Pancreas (tissue), 10 donors: ENCODE results near the gene WDR31. TPM values are rescaled to one million over a fixed set of nuclear protein-coding genes. Genes with fewer than 3 reads are reported as not detected.

Experiments
- ATAC-seq, 4 donors: fragments of 200-7000 bp; cut with Tn5 transposase; one replicate each; pipeline versions ENCODE4 v1.8.0 to v1.9.1; 2020; ENCODE audit warnings: mild to moderate bottlenecking in 4 of 4, moderate library complexity in 4 of 4
- DNase-seq, 6 donors: peaks; one replicate each; pipeline ENCODE4 v3.0.0-alpha.2; 2020
- FAIRE-seq: peaks from 2 replicates; lab custom pipeline; 2012; peaks lifted over from hg19 to GRCh38; lab: Jason Lieb, UNC
- H3K27ac ChIP-seq, 4 donors: fragments of 200-600 bp; sonication (generic); 1 replicate in 3 of 4; 2 replicates in 1 of 4; pipeline versions ENCODE4 v1.5.0 to v1.8.0; 2020
- H3K27me3 ChIP-seq, 4 donors: fragments of 200-600 bp; one replicate each; pipeline ENCODE4 v1.8.0; 2021
- H3K36me3 ChIP-seq, 3 donors: fragments of 200-600 bp; sonication (generic) in 1 of 3; one replicate each; pipeline versions ENCODE4 v1.5.0 to v1.8.0; 2020 to 2021
- H3K4me1 ChIP-seq, 3 donors: fragments of 200-600 bp; one replicate each; pipeline ENCODE4 v1.8.0; 2021
- H3K4me3 ChIP-seq, 4 donors: fragments of 200-600 bp; sonication (generic) in 2 of 4; one replicate each; pipeline versions ENCODE4 v1.5.0 to v1.8.0; 2020 to 2021
- H3K9me3 ChIP-seq, 4 donors: fragments of 200-600 bp; one replicate each; pipeline ENCODE4 v1.8.0; 2021
- CTCF ChIP-seq, 4 donors: fragments of 200-600 bp; sonication (generic) in 3 of 4; IDR thresholded peaks; one replicate each; pipeline versions ENCODE4 v1.5.0 to v1.8.0; 2021; ENCODE audit warnings: antibody characterized with exemption in 4 of 4
- WGBS, 2 donors: extraction: QIAGEN DNeasy Blood & Tissue Kit; methylation state at CpG; one replicate each; pipeline ENCODE4 v1.1.7; 2013; 5-methylcytosine and 5-hydroxymethylcytosine counted together
- intact Hi-C, 3 donors: fragments of 100-400 bp; cut with DNase I; formaldehyde crosslinking; loops; one replicate each; pipeline versions ENCODE4 v1.11.1 to v1.14.2; 2022
- polyA plus RNA-seq, 2 donors: library from polyadenylated mRNA; stranded (reverse); fragments of 200-250 nt; gene quantifications; one replicate each; pipeline ENCODE4 v1.2.3, GENCODE V29; 2013
- total RNA-seq, 6 donors: library from RNA; stranded (reverse); fragmentation: NEBNext Ultra II Directional in 4 of 6; extraction: Animal tissue kit (Norgen Biotek cat#: 25700) in 4 of 6; gene quantifications; one replicate each; pipeline versions ENCODE4 v1.2.1 to v1.2.4, GENCODE V29; 2021 to 2023
- donor health status: healthy with polysubstance abuse.
- donor health status: DM: no; HTN: no; CAD: no; lungs with moderate emphysema.
- donor health status: DM: no; HTN: no; CAD: no.
- donor health status: control.
- donor health status: control.
- donor health status: Bipolar disorder and iron deficiency.
- donor health status: DM: yes; HTN: yes; CAD: no.
- donor health status: DM: no; HTN: no; CAD: no.
- donor health status: DM: no; HTN: no; CAD: no.
- donor health status: DM: yes; HTN: yes; CAD: no.

Gene WDR31
- total and polyA plus RNA-seq, 8 donors: 1.2 to 4.5 (median 2.7) TPM

GRCh38 chr9:113360242-113360842 is 20.3 kb upstream of the WDR31 start:
- 86 to 88% methylated on average over 15 of the region's 15 CpGs for whole genome bisulfite sequencing, 2 donors
- no peak for TF ChIP-seq CTCF (IDR thresholded peaks at IDR 0.05)
- Histone ChIP-seq H3K27ac (no peak overlapping the region), H3K27me3 (no peaks in the 10 kb centered on the region), H3K4me1 (no peaks in the 10 kb centered on the region), H3K36me3 (no peaks in the 10 kb centered on the region), H3K4me3 (no peak overlapping the region), H3K9me3 (no peaks in the 10 kb centered on the region)
- FAIRE-seq (no peak), DNase-seq (no peak), ATAC-seq (no peak)
- intact Hi-C loops: no loop called here

- Histone ChIP-seq H3K27ac (no peak overlapping the region), H3K4me1 (no peaks in the 10 kb centered on the region), H3K27me3 (no peaks in the 10 kb centered on the region), H3K9me3 (no peaks in the 10 kb centered on the region), H3K4me3 (no peak overlapping the region), H3K36me3 (no peaks in the 10 kb centered on the region)
- DNase-seq: peak in 4 of 6 donors; percentile 72 to 86 (median 76)
- FAIRE-seq: no peak
- no peak for TF ChIP-seq CTCF (IDR thresholded peaks at IDR 0.05)
- WGBS, 2 donors: 26 to 42% methylated on average over 1 of the region's 1 CpG
- peak; percentile 77 to 96 (median 88) for ATAC-seq
- intact Hi-C loops: no loop called here
Measured at GRCh38 chr9:113359385-113359784, 19.3 kb upstream of the WDR31 start.

GRCh38 chr9:113356686-113357292 is 16.7 kb upstream of the WDR31 start:
- Histone ChIP-seq H3K4me1 (no peaks in the 10 kb centered on the region), H3K27ac (no peak overlapping the region), H3K27me3 (no peaks in the 10 kb centered on the region), H3K36me3 (no peaks in the 10 kb centered on the region), H3K4me3 (no peak overlapping the region), H3K9me3 (no peaks in the 10 kb centered on the region)
- ATAC-seq: no peak
- intact Hi-C loops: no loop called here
- WGBS, 2 donors: 68 to 69% methylated on average over 7 of the region's 7 CpGs
- no peak for FAIRE-seq
- no peak for TF ChIP-seq CTCF (IDR thresholded peaks at IDR 0.05)
- DNase-seq: no peak

- ATAC-seq (no peak), DNase-seq (no peak), FAIRE-seq (no peak)
- Histone ChIP-seq H3K36me3 (no peaks in the 10 kb centered on the region), H3K4me1 (peaks cover 0 to 5% (median 0%) of the 10 kb centered on the region in 3 donors), H3K4me3 (no peak overlapping the region), H3K27me3 (no peaks in the 10 kb centered on the region), H3K9me3 (no peaks in the 10 kb centered on the region), H3K27ac (no peak overlapping the region)
- no peak for TF ChIP-seq CTCF (IDR thresholded peaks at IDR 0.05)
- intact Hi-C loops: no loop called here
- WGBS, 2 donors: 87 to 90% methylated on average over 4 of the region's 4 CpGs
Measured at GRCh38 chr9:113355040-113355596, 15.0 kb upstream of the WDR31 start.

GRCh38 chr9:113352411-113352810 is 12.3 kb upstream of the WDR31 start:
- WGBS, 2 donors: 76 to 78% methylated on average over 1 of the region's 1 CpG
- Histone ChIP-seq H3K9me3 (no peaks in the 10 kb centered on the region), H3K4me3 (no peak overlapping the region), H3K36me3 (no peaks in the 10 kb centered on the region), H3K27ac (no peak overlapping the region), H3K4me1 (peaks cover 0 to 5% (median 0%) of the 10 kb centered on the region in 3 donors), H3K27me3 (no peaks in the 10 kb centered on the region)
- intact Hi-C loops: no loop called here
- no peak for DNase-seq
- peak in 1 of 4 donors; percentile 23 for ATAC-seq
- TF ChIP-seq CTCF (IDR thresholded peaks at IDR 0.05): no peak
- FAIRE-seq: no peak
